GM12878 (cell line): ENCODE results near the gene LRP5. TPM values are rescaled to one million over a fixed set of nuclear protein-coding genes. Genes with fewer than 3 reads are reported as not detected.

ENCODE experiments used
- ATAC-seq: fragments of 200-7000 bp; cut with Tn5 transposase; 3 replicates; pipeline ENCODE4 v1.9.1; 2020; ENCODE audit warnings: mild to moderate bottlenecking, moderate library complexity
- BruUV-seq: library from RNA; stranded (reverse); fragments of 400-500 nt; replicated peaks from 2 replicates; lab custom pipeline; 2021; lab: Mats Ljungman, UMichigan
- CTCF ChIA-PET: fragments of 300-600 bp; sonication (Branson Sonifier 250); formaldehyde crosslinking; extraction: SDS; loops from one replicate; lab custom pipeline; 2021; ENCODE audit warnings: inconsistent platforms; lab: Yijun Ruan, JAX
- POLR2A ChIA-PET: fragments of 350-600 bp; formaldehyde crosslinking; extraction: SDS; loops from one replicate; lab custom pipeline; 2021; ENCODE audit warnings: inconsistent platforms; lab: Charles Lee
- RAD21 ChIA-PET: fragments of 300-600 bp; sonication (Branson Sonifier 250); formaldehyde crosslinking; loops from one replicate; lab custom pipeline; 2023; ENCODE audit warnings: antibody characterized with exemption; ENCODE audit not compliant: unreplicated experiment; lab: Charles Lee
- SMC1A ChIA-PET: fragments of 300-600 bp; sonication (Branson Sonifier 250); formaldehyde crosslinking; loops from one replicate; lab custom pipeline; 2023; ENCODE audit not compliant: unreplicated experiment, uncharacterized antibody; lab: Charles Lee
- DNase-seq: peaks from one replicate; pipeline ENCODE4 v3.0.0-alpha.2; 2011; ENCODE audit warnings: low read depth, low spot score
- FAIRE-seq: peaks from 3 replicates; lab custom pipeline; 2011; peaks lifted over from hg19 to GRCh38; lab: Jason Lieb, UNC
- H2AFZ ChIP-seq: 2 replicates; pipeline ENCODE4 v1.6.0; 2011; ENCODE audit warnings: low read depth, low read length, control low read depth; ENCODE audit not compliant: control insufficient read depth
- H3K27ac ChIP-seq: 2 replicates; pipeline ENCODE4 v1.5.1; 2011; ENCODE audit warnings: control low read depth; ENCODE audit not compliant: control insufficient read depth, insufficient read depth
- H3K27me3 ChIP-seq, 2 experiments: replicated peaks in 1 of 2; 2 replicates each; pipeline versions ENCODE4 v1.6.0 to v1.6.1; 2011; ENCODE audit warnings: low read length in 1 of 2; ENCODE audit not compliant: control insufficient read depth in 2 of 2, insufficient read depth in 2 of 2
- H3K36me3 ChIP-seq, 2 experiments: 2 replicates each; pipeline ENCODE4 v1.5.1; 2011; ENCODE audit warnings: low read length in 1 of 2; ENCODE audit not compliant: control insufficient read depth in 2 of 2, insufficient read depth in 2 of 2
- H3K4me1 ChIP-seq: 2 replicates; pipeline ENCODE4 v1.6.1; 2011; ENCODE audit warnings: mild to moderate bottlenecking, low read length, moderate library complexity, mixed read lengths; ENCODE audit not compliant: control insufficient read depth, insufficient read depth
- H3K4me2 ChIP-seq: 2 replicates; pipeline ENCODE4 v1.6.0; 2011; ENCODE audit warnings: control low read depth; ENCODE audit not compliant: control insufficient read depth, insufficient read depth
- H3K4me3 ChIP-seq: fragments of 200-600 bp; sonication (generic); 2 replicates; pipeline ENCODE4 v1.5.1; 2016
- H3K79me2 ChIP-seq: 2 replicates; pipeline ENCODE4 v1.6.0; 2011; ENCODE audit warnings: low read length; ENCODE audit not compliant: control insufficient read depth, insufficient read depth
- H3K9ac ChIP-seq: 2 replicates; pipeline ENCODE4 v1.8.0; 2011; ENCODE audit warnings: low read length, control low read depth, mixed read lengths; ENCODE audit not compliant: control insufficient read depth, insufficient read depth
- H3K9me3 ChIP-seq: replicated peaks from 3 replicates; pipeline ENCODE4 v1.5.1; 2011; ENCODE audit warnings: mild to moderate bottlenecking, low read length; ENCODE audit not compliant: control insufficient read depth, insufficient read depth
- H4K20me1 ChIP-seq: 2 replicates; pipeline ENCODE4 v1.6.0; 2011; ENCODE audit not compliant: control insufficient read depth, insufficient read depth
- BACH1 ChIP-seq: fragments of 450-650 bp; IDR thresholded peaks from 2 replicates; pipeline ENCODE4 v1.6.1; 2017; ENCODE audit warnings: mild to moderate bottlenecking, borderline replicate concordance
- CBFB ChIP-seq: IDR thresholded peaks from 2 replicates; pipeline ENCODE4 v1.6.1; 2016; ENCODE audit warnings: antibody characterized with exemption, low read depth
- CBX5 ChIP-seq: sonication (generic); IDR thresholded peaks from 2 replicates; pipeline ENCODE4 v1.6.1; 2016; ENCODE audit warnings: low read depth, moderate library complexity, mild to moderate bottlenecking, inconsistent platforms
- FOXK2 ChIP-seq: fragments of 450-650 bp; IDR thresholded peaks from 2 replicates; pipeline ENCODE4 v1.6.1; 2017; ENCODE audit warnings: mild to moderate bottlenecking, moderate library complexity
- MYB ChIP-seq: fragments of 150-350 bp; IDR thresholded peaks from 2 replicates; pipeline ENCODE4 v1.6.1; 2014; ENCODE audit warnings: mild to moderate bottlenecking, low read depth, low read length, borderline replicate concordance
- POLR2AphosphoS2 ChIP-seq: IDR thresholded peaks from 2 replicates; pipeline ENCODE4 v1.6.1; 2011; ENCODE audit warnings: low read depth, mild to moderate bottlenecking, low read length, improper control_type of control experiment, moderate library complexity
- POU2F2 ChIP-seq: IDR thresholded peaks from 3 replicates; pipeline ENCODE4 v1.6.1; 2011; ENCODE audit warnings: low read depth, mild to moderate bottlenecking, low read length, borderline replicate concordance
- RAD21 ChIP-seq: IDR thresholded peaks from 2 replicates; pipeline ENCODE4 v1.6.1; 2011; ENCODE audit warnings: mild to moderate bottlenecking, low read depth, low read length, moderate library complexity; ENCODE audit not compliant: insufficient read depth
- RCOR1 ChIP-seq: conservative IDR thresholded peaks from 2 replicates; pipeline ENCODE4 v1.6.1; 2012; ENCODE audit warnings: low read depth, low read length, improper control_type of control experiment
- RELA ChIP-seq: fragments of 450-650 bp; IDR thresholded peaks from 2 replicates; pipeline ENCODE4 v1.8.0; 2014; ENCODE audit warnings: borderline replicate concordance; ENCODE audit not compliant: partially characterized antibody
- SREBF2 ChIP-seq: IDR thresholded peaks from 2 replicates; pipeline ENCODE4 v1.6.1; 2012; ENCODE audit warnings: mild to moderate bottlenecking, low read length
- YBX1 ChIP-seq: fragments of 450-650 bp; IDR thresholded peaks from 2 replicates; pipeline ENCODE4 v1.6.1; 2016; ENCODE audit warnings: antibody characterized with exemption
- ZNF217 ChIP-seq: fragments of 450-650 bp; IDR thresholded peaks from 2 replicates; pipeline ENCODE4 v1.6.1; 2017; ENCODE audit warnings: antibody characterized with exemption, mild to moderate bottlenecking
- WGBS: methylation state at CpG from one replicate; pipeline ENCODE4 v1.1.6; 2016; ENCODE audit warnings: low lambda C conversion rate; ENCODE audit not compliant: insufficient replicate concordance, insufficient coverage; ENCODE audit errors: missing lambda C conversion rate; 5-methylcytosine and 5-hydroxymethylcytosine counted together
- in situ Hi-C: fragments of 300-500 bp; cut with MboI; formaldehyde crosslinking; loops from 9 replicates; pipeline ENCODE4 v1.14.3; 2018; ENCODE audit warnings: mixed read lengths
- intact Hi-C: fragments of 100-400 bp; cut with micrococcal nuclease; formaldehyde crosslinking; loops from one replicate; pipeline ENCODE4 v1.14.2; 2022; ENCODE audit not compliant: unreplicated experiment
- polyA plus RNA-seq, 11 experiments: library from polyadenylated mRNA; depleted of rRNA in 4 of 11; unstranded in 6 of 11; stranded (reverse) in 5 of 11; fragments of >200 nt; fragmentation: Nextera tagmentation in 4 of 11; fragmentation: Illumina TruSeq in 1 of 11; extraction: Ambion mirVana in 4 of 11; extraction: Trizol in 1 of 11; gene quantifications; 1 replicate in 1 of 11; 2 replicates in 10 of 11; pipeline versions ENCODE4 v1.2.1 to v1.2.3, GENCODE V29; 2011 to 2016; ENCODE audit warnings: inconsistent platforms in 2 of 11, missing spikeins in 2 of 11, low read depth in 1 of 11
- total RNA-seq, 4 experiments: library from RNA; depleted of rRNA in 3 of 4; stranded (reverse); fragments of >200 nt in 3 of 4; fragmentation: Illumina TruSeq in 1 of 4; extraction: Trizol in 1 of 4; gene quantifications; 2 replicates each; pipeline versions ENCODE4 v1.2.1 to v1.2.3, GENCODE V29; 2013 to 2021
- TF ChIP-seq, protein P1 (sequence below): fragments of 450-650 bp; IDR thresholded peaks from 2 replicates; pipeline ENCODE4 v1.6.1; 2017; ENCODE audit warnings: borderline replicate concordance
- TF ChIP-seq, protein P2 (sequence below): fragments of 450-650 bp; formaldehyde crosslinking; IDR thresholded peaks from 2 replicates; pipeline ENCODE4 v1.4.0; 2022; ENCODE audit warnings: mild to moderate bottlenecking, moderate library complexity
- TF ChIP-seq, protein P3 (sequence below): IDR thresholded peaks from 2 replicates; pipeline ENCODE4 v1.6.1; 2012; ENCODE audit warnings: low read depth, low read length, improper control_type of control experiment
- TF ChIP-seq, protein P4 (sequence below): IDR thresholded peaks from 2 replicates; pipeline ENCODE4 v1.6.1; 2012; ENCODE audit warnings: low read depth, low read length, improper control_type of control experiment

The LRP5 gene
- total and polyA plus RNA-seq, 10 of the 15 experiments (the other 5 are each of a cell fraction or from before 2014, with no cell fraction given): 0.37 to 34.0 (median 6.6) TPM

DNA sequence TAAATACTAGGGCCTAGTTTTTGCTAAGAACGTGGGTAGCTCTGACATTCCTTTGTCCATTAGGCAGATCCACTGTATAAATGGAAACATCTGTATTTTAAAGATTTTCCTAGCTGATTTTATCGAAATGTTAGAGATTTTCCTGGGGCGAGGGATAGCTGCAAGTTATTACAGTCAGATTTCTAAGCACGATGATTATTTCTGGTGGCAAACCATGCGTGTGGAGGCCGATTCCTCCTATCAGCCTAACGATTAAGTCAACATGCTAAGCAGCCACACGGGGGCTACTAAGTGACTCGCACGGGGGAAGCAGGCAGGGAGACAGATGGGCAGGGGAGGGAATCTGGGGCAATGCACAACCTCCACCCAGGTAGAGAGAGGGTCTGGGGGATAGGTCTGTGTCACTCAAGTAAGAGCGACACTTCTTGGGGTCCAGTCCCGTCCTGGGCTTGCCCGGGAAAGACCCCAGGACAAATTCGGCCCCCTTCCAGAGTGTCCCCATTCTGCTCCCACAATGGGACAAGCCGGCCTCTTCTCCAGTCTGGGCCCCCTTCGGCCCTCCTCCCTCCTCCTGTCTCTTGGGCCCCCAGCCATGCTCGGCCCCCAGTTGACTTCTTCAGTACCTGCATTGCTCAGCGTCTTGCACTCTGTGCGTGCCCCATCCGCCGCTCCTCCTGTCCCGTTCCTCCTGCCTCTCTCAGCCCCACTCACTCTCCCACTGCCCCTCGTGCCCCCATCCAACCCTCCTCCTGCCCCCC lies 41.2 kb upstream of the LRP5 start:
- FAIRE-seq: no peak
- TSS peak; percentile 66 for BruUV-seq
- in situ Hi-C loops (no loop called here), intact Hi-C loops (loop anchor here (1.0 kb wide), 1 partner anchor 26 kb away; no protein-coding TSS in a partner anchor)
- ChIA-PET POLR2A (interaction anchor here (0.6 to 5.3 kb wide), 9 partner anchors 8 to 231 kb away, joined by 3 to 28 read pairs (median 4); partner anchors contain the start of gene LRP5), CTCF (interaction anchor here (0.7 to 6.0 kb wide), 10 partner anchors 12 to 223 kb away, joined by 3 to 69 read pairs (median 5); no protein-coding TSS in a partner anchor), RAD21 (interaction anchor here (0.8 to 4.0 kb wide), 8 partner anchors 11 to 262 kb away, joined by 3 to 39 read pairs (median 4); no protein-coding TSS in a partner anchor), SMC1A (interaction anchor here (0.9 to 9.9 kb wide), 9 partner anchors 11 to 110 kb away, joined by 3 to 102 read pairs (median 5); no protein-coding TSS in a partner anchor)
- Histone ChIP-seq H3K4me3 (peak overlapping the region; percentile 95), H4K20me1 (no peaks in the 10 kb centered on the region), H3K9me3 (peaks cover 1% of the 10 kb centered on the region; the same call in 1 of the 3 replicates), H3K9ac (peak overlapping the region; percentile 94), H3K79me2 (peaks cover 56% of the 10 kb centered on the region), H3K27ac (peak overlapping the region; percentile 95), H2AFZ (no peak overlapping the region), H3K36me3 (peaks cover 0 to 4% of the 10 kb centered on the region in 2 experiments; a peak in 3 of 4 replicates), H3K27me3 (no peaks in the 10 kb centered on the region), H3K4me1 (peaks cover 33% of the 10 kb centered on the region), H3K4me2 (peak overlapping the region; percentile 89)
- no peak for DNase-seq
- WGBS: 2% methylated on average over 21 of the region's 23 CpGs
- peak; percentile 64 for ATAC-seq
- TF ChIP-seq BACH1 (no peak), MYB (no peak), RAD21 (peak; percentile 65), FOXK2 (peak; percentile 78), ZNF217 (no peak), YBX1 (no peak), CBFB (no peak), POLR2AphosphoS2 (no peak), POU2F2 (peak; percentile 45; the same call in 1 of the 3 replicates), SREBF2 (no peak), CBX5 (no peak), RCOR1 (no peak), RELA (no peak)
- TF ChIP-seq, protein P1, sequence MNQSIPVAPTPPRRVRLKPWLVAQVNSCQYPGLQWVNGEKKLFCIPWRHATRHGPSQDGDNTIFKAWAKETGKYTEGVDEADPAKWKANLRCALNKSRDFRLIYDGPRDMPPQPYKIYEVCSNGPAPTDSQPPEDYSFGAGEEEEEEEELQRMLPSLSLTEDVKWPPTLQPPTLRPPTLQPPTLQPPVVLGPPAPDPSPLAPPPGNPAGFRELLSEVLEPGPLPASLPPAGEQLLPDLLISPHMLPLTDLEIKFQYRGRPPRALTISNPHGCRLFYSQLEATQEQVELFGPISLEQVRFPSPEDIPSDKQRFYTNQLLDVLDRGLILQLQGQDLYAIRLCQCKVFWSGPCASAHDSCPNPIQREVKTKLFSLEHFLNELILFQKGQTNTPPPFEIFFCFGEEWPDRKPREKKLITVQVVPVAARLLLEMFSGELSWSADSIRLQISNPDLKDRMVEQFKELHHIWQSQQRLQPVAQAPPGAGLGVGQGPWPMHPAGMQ: no peak
- TF ChIP-seq, protein P2, sequence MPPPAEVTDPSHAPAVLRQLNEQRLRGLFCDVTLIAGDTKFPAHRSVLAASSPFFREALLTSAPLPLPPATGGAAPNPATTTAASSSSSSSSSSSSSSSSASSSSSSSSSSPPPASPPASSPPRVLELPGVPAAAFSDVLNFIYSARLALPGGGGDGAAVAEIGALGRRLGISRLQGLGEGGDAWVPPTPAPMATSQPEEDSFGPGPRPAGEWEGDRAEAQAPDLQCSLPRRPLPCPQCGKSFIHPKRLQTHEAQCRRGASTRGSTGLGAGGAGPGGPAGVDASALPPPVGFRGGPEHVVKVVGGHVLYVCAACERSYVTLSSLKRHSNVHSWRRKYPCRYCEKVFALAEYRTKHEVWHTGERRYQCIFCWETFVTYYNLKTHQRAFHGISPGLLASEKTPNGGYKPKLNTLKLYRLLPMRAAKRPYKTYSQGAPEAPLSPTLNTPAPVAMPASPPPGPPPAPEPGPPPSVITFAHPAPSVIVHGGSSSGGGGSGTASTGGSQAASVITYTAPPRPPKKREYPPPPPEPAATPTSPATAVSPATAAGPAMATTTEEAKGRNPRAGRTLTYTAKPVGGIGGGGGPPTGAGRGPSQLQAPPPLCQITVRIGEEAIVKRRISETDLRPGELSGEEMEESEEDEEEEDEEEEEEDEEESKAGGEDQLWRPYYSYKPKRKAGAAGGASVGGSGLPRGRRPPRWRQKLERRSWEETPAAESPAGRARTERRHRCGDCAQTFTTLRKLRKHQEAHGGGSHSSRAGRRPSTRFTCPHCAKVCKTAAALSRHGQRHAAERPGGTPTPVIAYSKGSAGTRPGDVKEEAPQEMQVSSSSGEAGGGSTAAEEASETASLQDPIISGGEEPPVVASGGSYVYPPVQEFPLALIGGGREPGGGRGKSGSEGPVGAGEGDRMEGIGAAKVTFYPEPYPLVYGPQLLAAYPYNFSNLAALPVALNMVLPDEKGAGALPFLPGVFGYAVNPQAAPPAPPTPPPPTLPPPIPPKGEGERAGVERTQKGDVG: no peak
- TF ChIP-seq, protein P3, sequence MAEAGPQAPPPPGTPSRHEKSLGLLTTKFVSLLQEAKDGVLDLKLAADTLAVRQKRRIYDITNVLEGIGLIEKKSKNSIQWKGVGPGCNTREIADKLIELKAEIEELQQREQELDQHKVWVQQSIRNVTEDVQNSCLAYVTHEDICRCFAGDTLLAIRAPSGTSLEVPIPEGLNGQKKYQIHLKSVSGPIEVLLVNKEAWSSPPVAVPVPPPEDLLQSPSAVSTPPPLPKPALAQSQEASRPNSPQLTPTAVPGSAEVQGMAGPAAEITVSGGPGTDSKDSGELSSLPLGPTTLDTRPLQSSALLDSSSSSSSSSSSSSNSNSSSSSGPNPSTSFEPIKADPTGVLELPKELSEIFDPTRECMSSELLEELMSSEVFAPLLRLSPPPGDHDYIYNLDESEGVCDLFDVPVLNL: no peak
- TF ChIP-seq, protein P4, sequence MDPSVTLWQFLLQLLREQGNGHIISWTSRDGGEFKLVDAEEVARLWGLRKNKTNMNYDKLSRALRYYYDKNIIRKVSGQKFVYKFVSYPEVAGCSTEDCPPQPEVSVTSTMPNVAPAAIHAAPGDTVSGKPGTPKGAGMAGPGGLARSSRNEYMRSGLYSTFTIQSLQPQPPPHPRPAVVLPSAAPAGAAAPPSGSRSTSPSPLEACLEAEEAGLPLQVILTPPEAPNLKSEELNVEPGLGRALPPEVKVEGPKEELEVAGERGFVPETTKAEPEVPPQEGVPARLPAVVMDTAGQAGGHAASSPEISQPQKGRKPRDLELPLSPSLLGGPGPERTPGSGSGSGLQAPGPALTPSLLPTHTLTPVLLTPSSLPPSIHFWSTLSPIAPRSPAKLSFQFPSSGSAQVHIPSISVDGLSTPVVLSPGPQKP: no peak
